RKO (cell line): ENCODE data around the gene C1QTNF8.
"Not testable (repeated sequence)": the region's sequence is repeated elsewhere in the genome, so short reads cannot be mapped to it uniquely, and the experiment has no call there.

Source experiments
- DNase-seq: peaks from one replicate; pipeline ENCODE4 v3.0.0-alpha.2; 2016; ENCODE audit warnings: low spot score

C1QTNF8 gene

DNA sequence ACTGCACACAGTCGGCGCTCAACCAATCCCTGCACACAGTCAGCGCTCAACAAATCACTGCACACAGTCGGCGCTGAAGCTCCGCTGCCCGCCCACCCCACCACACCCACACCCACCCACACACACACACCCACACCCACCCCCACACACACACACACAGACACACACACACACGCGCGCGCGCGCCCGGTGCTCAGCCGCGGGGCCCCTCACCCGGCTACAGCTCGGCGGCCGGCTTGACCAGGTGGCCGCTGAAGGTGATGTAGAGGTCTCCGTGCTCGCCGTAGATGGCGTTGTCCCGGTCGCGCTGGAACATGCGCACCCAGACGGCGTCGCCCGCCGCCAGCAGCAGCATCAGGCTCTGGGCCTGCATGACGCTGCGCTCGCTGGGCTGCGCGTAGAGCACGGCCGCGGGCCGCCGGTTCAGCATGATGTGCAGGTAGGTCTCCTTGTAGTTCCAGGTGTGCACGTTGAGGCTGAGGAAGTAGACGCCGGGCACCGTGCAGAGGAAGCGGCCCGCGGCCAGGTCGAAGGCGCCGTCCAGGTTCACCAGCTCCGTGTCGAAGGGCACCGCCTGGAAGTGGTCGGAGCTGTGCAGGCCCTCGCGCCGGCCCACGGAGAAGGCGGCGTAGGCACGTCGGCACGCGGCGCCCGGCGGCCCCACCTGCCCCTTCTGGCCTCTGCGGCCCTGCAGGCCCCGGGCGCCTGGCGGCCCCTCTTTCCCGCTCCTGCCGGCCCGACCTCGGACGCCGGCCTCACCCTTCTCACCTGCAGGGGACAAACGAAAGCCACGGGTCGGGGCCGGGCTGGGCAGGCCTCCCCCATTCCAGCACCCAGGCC, 2.5 kb downstream of the C1QTNF8 start:
- no peak for DNase-seq

DNA sequence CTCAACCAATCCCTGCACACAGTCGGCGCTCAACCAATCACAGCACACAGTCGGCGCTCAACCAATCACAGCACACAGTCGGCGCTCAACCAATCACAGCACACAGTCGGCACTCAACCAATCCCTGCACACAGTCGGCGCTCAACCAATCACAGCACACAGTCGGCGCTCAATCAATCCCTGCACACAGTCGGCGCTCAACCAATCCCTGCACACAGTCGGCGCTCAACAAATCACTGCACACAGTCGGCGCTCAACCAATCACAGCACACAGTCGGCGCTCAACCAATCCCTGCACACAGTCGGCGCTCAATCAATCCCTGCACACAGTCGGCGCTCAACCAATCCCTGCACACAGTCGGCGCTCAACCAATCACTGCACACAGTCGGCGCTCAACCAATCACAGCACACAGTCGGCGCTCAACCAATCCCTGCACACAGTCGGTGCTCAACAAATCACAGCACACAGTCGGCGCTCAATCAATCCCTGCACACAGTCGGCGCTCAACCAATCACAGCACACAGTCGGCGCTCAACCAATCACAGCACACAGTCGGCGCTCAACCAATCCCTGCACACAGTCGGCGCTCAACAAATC, 3.3 kb downstream of the C1QTNF8 start:
- not testable (repeated sequence) for DNase-seq

DNA sequence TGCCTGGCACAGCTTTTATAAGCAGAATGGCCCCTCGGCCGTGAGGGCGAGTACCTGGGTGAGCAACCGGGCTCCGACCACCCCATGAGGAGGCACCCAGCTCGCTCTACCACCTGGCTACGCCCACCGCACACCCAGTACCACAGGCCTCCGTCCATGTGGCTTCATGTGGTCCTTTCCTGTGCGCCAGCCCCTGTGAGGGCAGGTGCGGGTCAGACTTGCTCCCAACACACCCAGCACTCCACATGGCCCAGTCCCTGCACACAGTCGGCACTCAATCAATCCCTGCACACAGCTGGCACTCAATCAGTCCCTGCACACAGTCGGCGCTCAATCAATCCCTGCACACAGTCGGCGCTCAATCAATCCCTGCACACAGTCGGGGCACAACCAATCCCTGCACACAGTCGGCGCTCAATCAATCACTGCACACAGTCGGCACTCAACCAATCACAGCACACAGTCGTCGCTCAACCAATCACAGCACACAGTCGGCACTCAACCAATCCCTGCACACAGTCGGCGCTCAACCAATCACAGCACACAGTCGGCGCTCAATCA, 4.0 kb downstream of the C1QTNF8 start:
- no peak for DNase-seq

DNA sequence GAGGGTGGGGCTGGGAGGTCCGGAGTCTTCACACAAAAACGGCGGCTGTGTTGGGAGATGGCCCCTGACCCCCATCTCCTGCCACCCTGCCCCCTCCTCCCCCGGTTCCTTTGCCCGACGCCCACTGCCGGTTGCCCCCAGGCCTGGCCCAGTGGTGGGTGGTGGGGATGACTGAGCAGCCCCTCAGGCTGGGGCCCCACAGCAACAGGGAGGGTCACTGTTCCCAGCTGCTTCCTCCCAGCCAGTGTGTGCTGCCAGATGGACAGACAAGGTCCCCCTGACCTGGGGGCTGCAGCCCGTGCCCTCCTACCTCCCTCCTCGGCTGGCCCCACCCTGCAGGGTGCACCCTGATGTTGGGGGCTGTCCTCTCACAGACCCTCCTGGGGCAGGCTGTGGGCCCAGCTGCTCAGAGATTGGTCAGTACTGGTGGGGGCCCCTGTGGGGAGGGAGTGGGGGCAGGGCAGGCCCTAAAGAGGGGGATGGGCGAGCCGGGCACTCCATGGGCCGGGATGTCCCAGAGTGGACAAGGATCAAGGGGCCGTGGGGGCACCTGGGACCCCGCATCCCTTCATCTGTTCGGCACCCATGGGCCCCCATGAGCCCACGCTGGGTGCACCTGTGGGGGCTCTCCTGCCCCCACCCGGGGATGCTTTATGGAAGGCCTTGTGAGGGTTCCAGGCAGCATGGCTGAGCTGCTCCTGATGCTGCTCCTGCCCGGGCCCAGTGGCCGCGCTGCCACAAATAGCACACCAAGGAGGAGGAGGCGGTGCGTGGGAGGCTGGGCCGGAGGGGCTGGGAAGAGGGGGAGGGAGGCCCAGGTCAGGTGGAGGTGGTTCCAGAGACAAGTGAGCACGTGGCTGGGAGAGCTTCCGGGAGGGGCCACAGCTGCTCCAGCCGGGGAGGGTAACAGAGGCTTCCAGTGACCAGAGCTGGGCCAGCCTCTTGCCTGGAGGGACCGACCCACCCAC, 5.1 kb downstream of the C1QTNF8 start:
- no peak for DNase-seq

DNA sequence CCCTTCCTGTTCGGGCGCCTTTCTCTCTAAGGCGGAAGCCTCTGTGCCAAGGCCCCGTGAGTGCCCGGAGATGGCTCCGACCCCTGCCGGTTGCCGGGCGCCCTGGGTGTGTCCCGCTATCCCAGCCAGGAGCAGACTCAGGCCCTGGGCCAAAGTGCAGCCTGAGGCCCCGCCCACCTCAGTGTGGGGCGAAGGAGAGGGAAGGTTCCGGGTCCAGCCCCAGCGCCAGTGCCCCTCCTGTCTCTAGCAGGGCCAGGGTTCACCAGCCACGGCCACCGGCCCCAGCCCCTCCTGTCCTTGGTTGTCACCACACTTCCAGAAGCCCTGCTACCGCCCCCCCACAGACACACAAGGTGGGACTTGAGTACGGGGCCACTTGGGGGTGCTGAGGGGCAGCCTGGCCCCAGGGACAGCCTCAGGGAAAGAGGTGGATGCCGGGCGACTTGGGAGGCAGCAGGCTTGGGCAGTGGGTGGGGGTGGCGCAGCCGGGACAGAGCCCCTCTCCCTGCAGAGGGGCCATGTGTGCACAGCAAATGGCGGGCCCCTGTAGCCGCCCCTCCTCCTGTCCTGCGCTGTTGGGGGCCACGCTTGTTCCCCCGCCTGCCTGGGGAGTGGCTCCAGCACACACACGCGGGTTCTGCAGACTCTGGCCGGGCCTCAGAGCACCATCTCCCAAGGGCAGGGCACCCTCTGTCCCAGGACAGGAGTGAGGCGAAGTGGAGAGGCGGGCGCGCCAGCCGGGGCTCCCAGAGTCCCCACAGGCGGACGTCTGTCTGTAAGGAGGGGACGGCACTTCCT, 6.0 kb downstream of the C1QTNF8 start:
- DNase-seq = peak; percentile 27

DNA sequence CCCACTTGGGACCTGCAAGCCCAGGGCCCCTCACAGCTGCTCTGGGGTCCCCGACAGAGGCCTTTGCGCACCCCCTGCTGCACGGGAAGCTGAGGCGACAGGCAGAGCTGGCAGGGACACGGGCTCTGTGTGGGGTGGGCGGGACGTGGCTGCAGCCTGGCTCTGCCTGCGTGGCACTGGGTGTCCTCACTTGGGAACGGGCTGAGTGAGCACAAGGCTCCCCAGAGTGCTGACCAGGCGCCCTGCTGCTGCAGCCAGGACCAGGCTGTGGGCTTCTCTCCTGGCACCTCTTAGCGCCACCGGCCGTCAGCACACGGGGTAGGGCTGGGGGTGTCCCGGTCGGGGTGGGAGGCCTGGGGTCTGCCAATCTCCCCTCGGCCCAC, 6.6 kb downstream of the C1QTNF8 start:
- no peak for DNase-seq

- no peak for DNase-seq
These were observed 7.5 kb downstream of the C1QTNF8 start for GRCh38 chr16:1088295-1089170.

GRCh38 chr16:1086443-1086842, 9.6 kb downstream of the C1QTNF8 start:
- not testable (repeated sequence) for DNase-seq

GRCh38 chr16:1084971-1085370, 11.1 kb downstream of the C1QTNF8 start:
- DNase-seq = no peak

DNA sequence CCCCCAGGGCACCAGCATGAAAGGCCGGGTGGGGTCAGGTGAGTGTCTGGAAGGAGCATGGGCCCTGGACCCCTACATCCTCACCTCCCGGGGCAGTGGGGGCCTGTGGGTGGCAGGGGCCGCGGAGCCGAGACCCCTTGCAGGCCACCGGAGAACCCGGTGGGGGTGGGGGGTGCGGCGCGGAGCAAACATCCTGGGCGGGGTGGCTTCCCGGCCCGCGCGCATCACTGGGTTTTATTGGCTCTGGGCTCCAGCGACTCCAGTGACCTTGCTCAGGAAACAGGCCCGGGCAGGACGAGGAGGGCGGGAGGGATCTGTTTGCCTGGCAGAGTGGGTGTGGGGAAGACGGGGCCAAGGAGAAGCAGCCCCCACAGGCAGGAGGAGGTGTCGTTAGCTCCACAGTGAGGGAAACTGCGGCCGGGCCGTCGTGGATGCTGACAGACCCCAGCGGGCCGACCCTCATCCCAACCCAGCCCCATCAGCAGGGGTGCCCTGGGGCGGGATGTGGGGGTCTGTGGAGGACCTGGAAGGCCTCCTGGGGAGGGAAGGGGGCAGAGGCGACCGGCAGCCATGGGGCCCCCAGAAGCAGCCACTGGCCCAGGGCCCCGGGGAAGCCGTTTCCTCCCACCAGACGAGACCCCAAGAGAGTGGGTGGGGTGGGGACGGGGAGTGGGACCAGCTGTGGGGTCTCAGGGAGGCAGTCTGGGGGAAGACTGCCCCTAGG, 12.9 kb downstream of the C1QTNF8 start:
- no peak for DNase-seq

DNA sequence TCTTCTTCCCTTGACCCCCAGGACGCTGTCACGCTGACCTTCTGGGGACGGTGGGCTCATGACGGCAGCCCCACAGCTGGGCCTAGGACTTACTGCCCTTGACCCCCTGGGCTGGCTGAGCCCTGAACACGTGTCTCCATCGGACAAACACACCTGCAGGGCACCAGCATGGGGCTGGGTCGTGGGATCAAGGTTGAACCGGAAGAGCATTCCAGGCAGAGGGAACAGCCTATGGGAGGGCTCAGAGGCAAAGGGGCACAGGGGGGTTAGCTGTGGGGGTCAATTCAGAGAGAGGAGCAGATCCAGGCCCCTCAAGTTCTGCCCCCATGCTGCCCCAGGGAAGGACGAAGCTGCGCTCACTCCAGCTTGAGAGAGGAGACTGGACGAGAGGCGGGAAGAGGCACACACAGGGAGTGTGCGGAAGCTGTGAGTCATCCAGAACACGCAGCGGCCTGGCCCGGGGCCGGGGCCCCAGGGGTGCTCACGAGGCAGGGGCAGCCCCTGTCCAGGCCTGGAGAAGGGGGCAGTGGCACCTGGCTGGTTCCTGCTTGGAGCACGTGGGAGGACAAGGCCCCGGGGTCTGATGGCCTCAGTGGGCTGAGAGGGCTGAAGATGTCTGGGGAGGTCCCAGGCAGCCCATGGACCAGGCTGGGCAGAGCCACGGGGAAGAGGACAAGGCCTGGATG, 13.6 kb downstream of the C1QTNF8 start:
- peak; percentile 61 for DNase-seq

- DNase-seq = no peak
These were observed 14.2 kb downstream of the C1QTNF8 start for GRCh38 chr16:1081734-1082265.

DNA sequence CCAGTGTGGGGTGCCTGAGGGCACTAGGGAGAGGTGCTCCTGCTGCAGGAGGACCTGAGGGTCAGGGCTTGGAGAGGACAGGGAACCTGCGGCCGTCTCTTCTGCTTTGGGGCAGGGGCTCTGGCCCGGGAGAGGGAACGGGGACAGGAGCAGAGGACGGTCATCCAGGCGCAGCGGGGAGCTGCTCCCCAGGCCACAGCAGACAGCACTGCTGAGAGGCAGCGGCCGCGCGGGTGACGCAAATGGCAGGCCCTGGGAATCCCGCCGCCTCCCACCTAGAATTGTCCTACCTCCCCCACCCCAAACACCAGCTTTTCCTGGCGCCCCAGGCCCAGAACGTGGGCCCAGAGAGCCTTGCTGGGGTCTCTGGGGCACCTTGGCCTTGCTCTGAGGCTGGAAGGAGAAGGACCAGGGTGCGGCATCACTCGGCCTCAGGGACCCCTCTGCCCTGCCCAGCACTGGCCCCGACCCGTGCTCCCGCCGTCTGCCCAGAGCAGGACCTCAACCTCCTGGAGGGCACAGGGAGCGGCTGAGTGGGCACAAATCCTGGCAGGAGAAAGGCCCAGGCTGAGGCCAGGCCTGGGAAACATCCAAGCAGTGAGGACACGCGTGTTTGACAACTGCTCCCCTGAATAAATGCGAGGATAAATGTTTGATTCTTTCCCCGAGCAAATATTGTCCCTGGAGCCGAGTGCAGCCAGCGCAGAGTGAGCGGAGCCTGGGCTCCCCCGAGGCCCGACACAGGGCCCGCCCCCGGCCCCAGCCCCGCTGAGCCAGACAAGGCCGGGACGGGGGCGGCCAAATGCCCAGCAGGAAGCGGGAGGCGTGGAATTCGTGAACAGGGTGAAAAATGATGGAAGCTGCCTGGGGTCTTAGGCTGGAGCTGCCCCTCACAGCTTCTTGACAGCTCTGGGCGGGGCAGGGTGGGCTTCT, 15.0 kb downstream of the C1QTNF8 start:
- DNase-seq = no peak

- DNase-seq = no peak
These were observed 16.1 kb downstream of the C1QTNF8 start for GRCh38 chr16:1079786-1080525.

- DNase-seq = no peak
These were observed 16.7 kb downstream of the C1QTNF8 start for GRCh38 chr16:1079341-1079740.

DNA sequence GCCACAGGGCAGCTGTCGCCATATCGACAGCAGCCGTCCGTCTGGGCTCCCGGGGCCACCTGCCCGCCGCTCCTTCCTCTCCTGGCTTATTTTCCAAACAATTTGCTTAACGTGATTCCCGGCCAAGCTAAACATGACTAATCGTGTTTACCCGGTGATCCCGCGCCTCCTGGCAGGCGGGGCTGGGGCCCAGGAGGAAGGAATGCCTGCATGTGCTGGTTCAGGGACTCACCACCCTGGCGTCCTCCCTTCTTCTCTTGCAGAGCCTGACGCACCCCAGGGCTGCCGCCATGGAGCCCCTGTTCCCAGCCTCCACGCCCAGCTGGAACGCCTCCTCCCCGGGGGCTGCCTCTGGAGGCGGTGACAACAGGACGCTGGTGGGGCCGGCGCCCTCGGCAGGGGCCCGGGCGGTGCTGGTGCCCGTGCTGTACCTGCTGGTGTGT, 17.4 kb downstream of the C1QTNF8 start:
- peak; percentile 65 for DNase-seq
